Stimulated activated CD4-positive, alpha-beta T cell treated with anti-CD3 and anti-CD28 coated beads, Interleukin-4, amount 100 ng/mL, for 1 hour (primary cell): ENCODE data around the gene USP17L25.
"Not testable (repeated sequence)": the region's sequence is repeated elsewhere in the genome, so short reads cannot be mapped to it uniquely, and the experiment has no call there.

Source experiments
- DNase-seq: peaks from one replicate; pipeline ENCODE4 v3.0.0-alpha.2; 2020

Gene USP17L25, protein sequence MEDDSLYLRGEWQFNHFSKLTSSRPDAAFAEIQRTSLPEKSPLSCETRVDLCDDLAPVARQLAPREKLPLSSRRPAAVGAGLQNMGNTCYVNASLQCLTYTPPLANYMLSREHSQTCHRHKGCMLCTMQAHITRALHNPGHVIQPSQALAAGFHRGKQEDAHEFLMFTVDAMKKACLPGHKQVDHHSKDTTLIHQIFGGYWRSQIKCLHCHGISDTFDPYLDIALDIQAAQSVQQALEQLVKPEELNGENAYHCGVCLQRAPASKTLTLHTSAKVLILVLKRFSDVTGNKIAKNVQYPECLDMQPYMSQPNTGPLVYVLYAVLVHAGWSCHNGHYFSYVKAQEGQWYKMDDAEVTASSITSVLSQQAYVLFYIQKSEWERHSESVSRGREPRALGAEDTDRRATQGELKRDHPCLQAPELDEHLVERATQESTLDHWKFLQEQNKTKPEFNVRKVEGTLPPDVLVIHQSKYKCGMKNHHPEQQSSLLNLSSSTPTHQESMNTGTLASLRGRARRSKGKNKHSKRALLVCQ

DNA sequence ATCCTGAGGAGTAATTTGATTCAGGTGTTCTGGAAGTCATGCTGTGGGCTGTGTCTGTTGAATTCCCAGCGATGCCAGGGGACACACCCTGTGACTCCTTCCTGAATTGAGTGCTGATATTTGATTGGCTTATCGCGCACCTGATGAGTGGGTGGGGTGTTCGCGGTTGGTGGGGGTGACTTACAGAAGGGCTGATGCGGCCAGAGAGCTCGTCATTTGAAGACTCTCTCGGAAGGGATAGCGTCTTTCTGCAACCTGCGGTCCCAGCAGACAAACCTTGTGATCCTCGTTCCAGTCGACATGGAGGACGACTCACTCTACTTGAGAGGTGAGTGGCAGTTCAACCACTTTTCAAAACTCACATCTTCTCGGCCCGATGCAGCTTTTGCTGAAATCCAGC is at the start of gene USP17L25:
Gene USP17L25, plus strand, starts transcription at position 301 of the 400 bp plus-strand sequence. Its CDS starts 0 bp downstream, at position 301.
- DNase-seq = not testable (repeated sequence)

DNA sequence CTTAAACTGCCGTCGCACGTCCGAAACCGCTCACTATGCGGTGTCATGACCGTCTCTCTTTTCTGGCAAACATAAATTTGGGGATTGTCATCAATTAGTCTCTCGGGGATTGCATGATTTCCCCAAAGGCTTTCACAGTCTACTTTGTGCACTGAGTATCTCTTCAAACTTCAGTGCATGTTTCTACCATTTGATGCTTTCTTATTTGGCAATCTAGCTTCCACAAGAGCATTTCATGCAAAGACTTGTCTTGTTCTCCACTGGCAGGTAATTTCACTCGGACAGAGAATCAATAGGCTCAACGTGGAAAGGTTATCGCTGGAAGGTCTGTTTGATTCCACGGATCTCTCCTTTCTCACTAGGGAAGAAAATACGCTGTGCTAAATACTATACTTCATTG is 5.5 kb upstream of the USP17L25 start:
- DNase-seq = not testable (repeated sequence)

DNA sequence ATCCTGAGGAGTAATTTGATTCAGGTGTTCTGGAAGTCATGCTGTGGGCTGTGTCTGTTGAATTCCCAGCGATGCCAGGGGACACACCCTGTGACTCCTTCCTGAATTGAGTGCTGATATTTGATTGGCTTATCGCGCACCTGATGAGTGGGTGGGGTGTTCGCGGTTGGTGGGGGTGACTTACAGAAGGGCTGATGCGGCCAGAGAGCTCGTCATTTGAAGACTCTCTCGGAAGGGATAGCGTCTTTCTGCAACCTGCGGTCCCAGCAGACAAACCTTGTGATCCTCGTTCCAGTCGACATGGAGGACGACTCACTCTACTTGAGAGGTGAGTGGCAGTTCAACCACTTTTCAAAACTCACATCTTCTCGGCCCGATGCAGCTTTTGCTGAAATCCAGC is 4.8 kb upstream of the USP17L25 start, which contains the start of gene USP17L24:
Gene USP17L24, plus strand, starts transcription at position 301 of the 400 bp plus-strand sequence. Its CDS starts 0 bp downstream, at position 301.
- DNase-seq = not testable (repeated sequence)

DNA sequence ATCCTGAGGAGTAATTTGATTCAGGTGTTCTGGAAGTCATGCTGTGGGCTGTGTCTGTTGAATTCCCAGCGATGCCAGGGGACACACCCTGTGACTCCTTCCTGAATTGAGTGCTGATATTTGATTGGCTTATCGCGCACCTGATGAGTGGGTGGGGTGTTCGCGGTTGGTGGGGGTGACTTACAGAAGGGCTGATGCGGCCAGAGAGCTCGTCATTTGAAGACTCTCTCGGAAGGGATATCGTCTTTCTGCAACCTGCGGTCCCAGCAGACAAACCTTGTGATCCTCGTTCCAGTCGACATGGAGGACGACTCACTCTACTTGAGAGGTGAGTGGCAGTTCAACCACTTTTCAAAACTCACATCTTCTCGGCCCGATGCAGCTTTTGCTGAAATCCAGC is 4.6 kb downstream of the USP17L25 start, which contains the start of gene USP17L26:
Gene USP17L26, plus strand, starts transcription at position 301 of the 400 bp plus-strand sequence. Its CDS starts 0 bp downstream, at position 301.
- not testable (repeated sequence) for DNase-seq

GRCh38 chr4:9339103-9339502 is 9.4 kb downstream of the USP17L25 start, which contains the start of gene USP17L5:
USP17L5 (plus strand) TSS chr4:9339403; CDS start chr4:9339403, 0 bp downstream.
- not testable (repeated sequence) for DNase-seq

GRCh38 chr4:9343848-9344247 is 14.1 kb downstream of the USP17L25 start, which contains the start of gene USP17L27:
USP17L27 (plus strand) TSS chr4:9344148; CDS start chr4:9344148, 0 bp downstream.
- not testable (repeated sequence) for DNase-seq

GRCh38 chr4:9348593-9348992 is 18.9 kb downstream of the USP17L25 start, which contains the start of gene USP17L28:
USP17L28 (plus strand) TSS chr4:9348893; CDS start chr4:9348893, 0 bp downstream.
- not testable (repeated sequence) for DNase-seq

GRCh38 chr4:9350866-9351265 is 21.2 kb downstream of the USP17L25 start:
- not testable (repeated sequence) for DNase-seq

GRCh38 chr4:9353338-9353737 is 23.6 kb downstream of the USP17L25 start, which contains the start of gene USP17L29:
USP17L29 (plus strand) TSS chr4:9353638; CDS start chr4:9353638, 0 bp downstream.
- DNase-seq = not testable (repeated sequence)

GRCh38 chr4:9362829-9363228 is 33.1 kb downstream of the USP17L25 start, which contains the start of gene USP17L30:
USP17L30 (plus strand) TSS chr4:9363129; CDS start chr4:9363129, 0 bp downstream.
- DNase-seq = not testable (repeated sequence)

DNA sequence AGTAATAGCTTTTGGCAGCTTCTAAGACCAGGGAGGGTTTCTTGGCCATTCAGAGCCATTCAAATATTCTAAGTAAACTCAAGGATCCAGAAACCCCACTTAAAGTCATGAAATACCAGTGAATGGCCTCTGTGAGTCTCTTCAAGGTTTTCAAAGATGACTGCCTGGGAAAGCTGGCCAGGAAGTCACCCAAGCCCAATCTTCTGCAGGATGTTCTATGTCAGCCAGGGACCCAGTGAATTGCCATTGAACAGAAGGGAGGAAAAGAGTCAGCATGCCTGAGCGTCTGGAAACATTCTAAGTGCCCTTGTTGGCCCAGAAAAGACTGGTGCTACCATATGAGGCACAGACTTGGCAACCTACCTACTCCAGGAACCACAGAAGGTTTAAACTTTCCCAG is 50.2 kb downstream of the USP17L25 start:
- DNase-seq = not testable (repeated sequence)
